Progenitor cell of endocrine pancreas (in vitro differentiated cells): Measurements from ENCODE around the gene STX10. TPM values are rescaled to one million over a fixed set of nuclear protein-coding genes. Genes with fewer than 3 reads are reported as not detected.

ENCODE experiments used
- DNase-seq: peaks from one replicate; pipeline ENCODE4 v3.0.0; 2021; ENCODE audit warnings: low spot score; ENCODE audit not compliant: unreplicated experiment
- H3K27ac Mint-ChIP-seq: 2 replicates; pipeline ENCODE4 v1.8.0; 2021; ENCODE audit warnings: mild to moderate bottlenecking, moderate library complexity, mixed read lengths
- H3K27me3 Mint-ChIP-seq: 2 replicates; pipeline ENCODE4 v1.8.0; 2021; ENCODE audit warnings: mixed read lengths
- H3K36me3 Mint-ChIP-seq: 2 replicates; pipeline ENCODE4 v1.8.0; 2022; ENCODE audit warnings: mixed read lengths; ENCODE audit not compliant: insufficient read depth
- H3K4me1 Mint-ChIP-seq: 2 replicates; pipeline ENCODE4 v1.8.0; 2021; ENCODE audit warnings: low read depth, mixed read lengths
- H3K4me3 Mint-ChIP-seq: 2 replicates; pipeline ENCODE4 v1.8.0; 2021; ENCODE audit warnings: low read depth, mild to moderate bottlenecking, moderate library complexity, mixed read lengths
- H3K9me3 Mint-ChIP-seq: 2 replicates; pipeline ENCODE4 v1.8.0; 2021; ENCODE audit warnings: low read depth, mixed read lengths
- total RNA-seq: library from RNA; stranded (reverse); gene quantifications from 2 replicates; pipeline ENCODE4 v1.2.1, GENCODE V29; 2021
- TF ChIP-seq, protein P1 (sequence below): fragments of 200-600 bp; sonication (generic); IDR thresholded peaks from one replicate; pipeline ENCODE4 v1.5.0; 2021; ENCODE audit warnings: antibody characterized with exemption, mild to moderate bottlenecking; ENCODE audit not compliant: unreplicated experiment

The STX10 gene
- total RNA-seq, 1 donor from 2014 or later, result 49.2 TPM

DNA sequence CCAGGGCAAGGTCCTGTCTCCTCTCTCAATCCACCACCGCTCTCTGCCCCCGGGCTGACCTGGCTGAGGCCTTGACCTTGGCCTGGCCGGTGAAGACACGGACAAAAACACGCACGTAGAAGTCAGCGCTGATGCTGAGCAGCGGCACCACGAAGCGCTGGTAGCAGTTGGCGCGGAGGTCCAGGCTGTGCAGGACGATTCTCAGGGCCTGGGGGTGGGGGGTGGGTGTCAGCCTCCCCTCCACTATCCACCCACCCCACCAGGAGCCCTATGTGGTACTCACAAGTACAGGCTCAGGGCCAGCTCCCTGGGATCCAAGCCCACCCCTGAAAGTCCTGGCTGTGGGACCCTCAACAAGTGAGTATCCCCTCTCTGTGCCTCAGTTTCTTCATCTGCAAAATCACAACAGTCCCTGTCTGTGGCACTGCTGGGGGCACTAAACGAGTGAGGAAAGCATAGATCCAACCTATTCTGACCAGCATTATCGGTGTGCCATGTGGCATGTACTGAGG lies 40.0 kb downstream of the STX10 start:
- H3K27me3 Mint-ChIP-seq, result no peaks in the 10 kb centered on the region
- H3K4me1 Mint-ChIP-seq, result no peaks in the 10 kb centered on the region
- TF ChIP-seq, protein P1, sequence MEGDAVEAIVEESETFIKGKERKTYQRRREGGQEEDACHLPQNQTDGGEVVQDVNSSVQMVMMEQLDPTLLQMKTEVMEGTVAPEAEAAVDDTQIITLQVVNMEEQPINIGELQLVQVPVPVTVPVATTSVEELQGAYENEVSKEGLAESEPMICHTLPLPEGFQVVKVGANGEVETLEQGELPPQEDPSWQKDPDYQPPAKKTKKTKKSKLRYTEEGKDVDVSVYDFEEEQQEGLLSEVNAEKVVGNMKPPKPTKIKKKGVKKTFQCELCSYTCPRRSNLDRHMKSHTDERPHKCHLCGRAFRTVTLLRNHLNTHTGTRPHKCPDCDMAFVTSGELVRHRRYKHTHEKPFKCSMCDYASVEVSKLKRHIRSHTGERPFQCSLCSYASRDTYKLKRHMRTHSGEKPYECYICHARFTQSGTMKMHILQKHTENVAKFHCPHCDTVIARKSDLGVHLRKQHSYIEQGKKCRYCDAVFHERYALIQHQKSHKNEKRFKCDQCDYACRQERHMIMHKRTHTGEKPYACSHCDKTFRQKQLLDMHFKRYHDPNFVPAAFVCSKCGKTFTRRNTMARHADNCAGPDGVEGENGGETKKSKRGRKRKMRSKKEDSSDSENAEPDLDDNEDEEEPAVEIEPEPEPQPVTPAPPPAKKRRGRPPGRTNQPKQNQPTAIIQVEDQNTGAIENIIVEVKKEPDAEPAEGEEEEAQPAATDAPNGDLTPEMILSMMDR, result no peak
- H3K4me3 Mint-ChIP-seq, result no peak overlapping the region
- H3K9me3 Mint-ChIP-seq, result no peaks in the 10 kb centered on the region
- no peak overlapping the region for H3K27ac Mint-ChIP-seq
- DNase-seq, result no peak
- H3K36me3 Mint-ChIP-seq, result peaks cover 2% of the 10 kb centered on the region

DNA sequence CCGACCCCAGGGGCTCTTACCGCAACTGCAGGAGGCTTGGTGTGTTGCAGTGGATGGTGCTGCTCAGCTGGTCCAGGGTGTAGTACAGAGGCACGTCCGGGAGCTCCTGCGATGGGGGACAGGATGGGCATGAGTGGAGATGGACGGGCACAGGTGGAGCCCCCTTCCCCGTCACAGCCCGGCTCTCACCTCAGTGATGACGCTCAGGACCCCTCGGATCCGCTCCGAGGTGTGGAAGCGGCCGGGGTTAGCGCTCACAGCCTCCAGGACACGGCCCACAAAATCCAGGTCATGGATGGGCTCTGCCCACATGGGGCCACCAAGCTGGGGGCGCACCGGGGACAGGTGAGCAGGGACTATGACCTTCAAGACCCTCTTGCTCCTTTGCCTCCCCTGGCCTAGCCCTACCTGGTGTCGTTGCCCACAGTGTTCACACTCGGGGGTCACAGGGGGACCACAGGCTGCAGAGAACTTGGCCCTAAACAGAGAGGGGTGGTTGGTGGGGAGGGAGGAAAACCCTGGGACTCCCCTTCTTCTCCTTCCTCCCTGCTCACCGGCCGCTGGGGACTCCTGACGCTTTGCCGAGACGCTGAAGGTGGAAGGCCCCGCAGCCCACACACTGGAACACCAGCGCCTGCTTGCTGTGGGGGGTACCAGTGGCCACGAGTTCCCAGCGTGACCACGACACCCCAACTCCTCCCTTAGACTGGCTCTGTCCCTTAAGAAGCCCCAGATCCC lies 40.6 kb downstream of the STX10 start:
- no peaks in the 10 kb centered on the region for H3K9me3 Mint-ChIP-seq
- peaks cover 2% of the 10 kb centered on the region for H3K36me3 Mint-ChIP-seq
- no peak for DNase-seq
- H3K27me3 Mint-ChIP-seq, result no peaks in the 10 kb centered on the region
- no peak overlapping the region for H3K4me3 Mint-ChIP-seq
- no peaks in the 10 kb centered on the region for H3K4me1 Mint-ChIP-seq
- H3K27ac Mint-ChIP-seq, result no peak overlapping the region
- TF ChIP-seq, protein P1, result no peak

DNA sequence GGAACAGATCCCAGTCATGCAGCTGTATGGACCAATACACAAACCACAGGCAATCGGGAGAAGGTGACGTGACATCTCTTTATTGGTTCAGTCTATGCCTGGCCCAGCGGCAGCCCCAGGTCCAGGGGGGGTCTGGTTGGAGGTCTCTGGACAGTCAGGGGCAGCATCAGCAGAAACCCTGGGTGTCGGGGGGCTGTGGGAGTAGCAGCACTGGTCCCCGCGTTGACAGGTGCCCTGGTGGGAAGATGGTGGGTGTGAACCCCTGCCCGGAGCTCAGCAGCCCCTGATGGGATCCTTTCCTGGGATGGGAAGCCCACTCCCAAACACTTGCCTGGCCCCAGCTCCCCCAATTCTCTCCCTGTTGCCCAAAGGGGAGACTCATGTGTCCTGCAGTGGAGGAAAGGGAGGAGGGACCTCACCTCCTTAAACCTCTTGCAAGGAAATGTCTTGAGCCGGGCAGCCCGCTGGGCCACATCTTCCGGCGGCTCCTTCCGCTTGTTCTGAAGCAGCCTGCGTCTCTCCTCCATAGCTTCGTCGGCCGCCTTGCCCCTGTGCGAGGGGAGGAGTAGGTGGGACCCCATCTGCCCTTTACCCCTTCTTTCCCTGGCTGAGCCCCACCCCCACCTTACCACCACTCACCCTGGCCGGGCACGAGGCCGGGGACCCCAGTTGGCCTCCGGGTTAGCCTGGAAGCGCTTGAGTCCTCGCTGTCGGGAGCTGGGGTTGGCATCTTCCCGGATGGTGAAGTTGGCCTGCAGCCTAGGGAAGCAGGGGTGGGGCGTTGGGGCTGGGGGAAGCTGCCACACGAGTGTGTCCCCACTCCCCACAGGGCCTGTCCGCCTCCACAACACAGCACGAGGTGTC lies 45.1 kb downstream of the STX10 start:
- H3K4me3 Mint-ChIP-seq, result no peak overlapping the region

DNA sequence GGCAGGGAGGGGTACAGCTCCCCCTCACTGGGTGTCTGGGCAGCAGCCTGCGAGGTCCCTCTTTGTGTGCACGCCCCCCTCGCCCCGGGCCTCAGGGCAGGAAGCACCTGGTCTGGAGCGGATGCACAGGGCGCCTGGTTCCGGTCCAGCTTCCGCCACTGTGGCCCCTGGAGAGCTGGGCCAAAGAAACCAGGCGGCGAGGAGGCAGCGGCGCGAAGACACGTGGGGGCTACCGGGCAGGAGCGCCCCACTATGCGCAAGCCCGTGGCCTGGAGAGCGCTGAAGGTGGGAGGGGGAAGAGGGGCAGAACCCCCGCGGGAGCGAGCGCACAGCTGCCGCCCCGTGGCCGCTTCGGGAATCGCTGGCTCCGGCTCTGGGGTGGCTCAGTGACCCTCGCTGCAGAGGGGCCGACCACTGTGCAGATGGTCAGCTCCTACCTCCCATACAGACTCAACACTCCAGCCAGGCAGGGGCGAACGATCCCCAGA lies 45.8 kb downstream of the STX10 start:
- no peak overlapping the region for H3K4me3 Mint-ChIP-seq
- H3K9me3 Mint-ChIP-seq, result no peaks in the 10 kb centered on the region
- TF ChIP-seq, protein P1, result peak; percentile 63
- H3K27ac Mint-ChIP-seq, result no peak overlapping the region
- peaks cover 16% of the 10 kb centered on the region for H3K27me3 Mint-ChIP-seq
- peaks cover 2% of the 10 kb centered on the region for H3K36me3 Mint-ChIP-seq
- no peaks in the 10 kb centered on the region for H3K4me1 Mint-ChIP-seq
- no peak for DNase-seq

More for the DNA sequence above, 45.1 kb downstream of the STX10 start:
- TF ChIP-seq, protein P1, result no peak
- Mint-ChIP-seq H3K4me1 (no peaks in the 10 kb centered on the region), H3K27me3 (peaks cover 10% of the 10 kb centered on the region), H3K36me3 (peaks cover 2% of the 10 kb centered on the region), H3K9me3 (no peaks in the 10 kb centered on the region), H3K27ac (no peak overlapping the region)
- DNase-seq, result no peak
